ENCODE results near the gene AMN1.
A peak's percentile ranks its signal among the peaks of the same experiment; 100 is the strongest.
"Not testable (repeated sequence)": the region's sequence is repeated elsewhere in the genome, so short reads cannot be mapped to it uniquely, and the experiment has no call there.

The AMN1 gene

DNA sequence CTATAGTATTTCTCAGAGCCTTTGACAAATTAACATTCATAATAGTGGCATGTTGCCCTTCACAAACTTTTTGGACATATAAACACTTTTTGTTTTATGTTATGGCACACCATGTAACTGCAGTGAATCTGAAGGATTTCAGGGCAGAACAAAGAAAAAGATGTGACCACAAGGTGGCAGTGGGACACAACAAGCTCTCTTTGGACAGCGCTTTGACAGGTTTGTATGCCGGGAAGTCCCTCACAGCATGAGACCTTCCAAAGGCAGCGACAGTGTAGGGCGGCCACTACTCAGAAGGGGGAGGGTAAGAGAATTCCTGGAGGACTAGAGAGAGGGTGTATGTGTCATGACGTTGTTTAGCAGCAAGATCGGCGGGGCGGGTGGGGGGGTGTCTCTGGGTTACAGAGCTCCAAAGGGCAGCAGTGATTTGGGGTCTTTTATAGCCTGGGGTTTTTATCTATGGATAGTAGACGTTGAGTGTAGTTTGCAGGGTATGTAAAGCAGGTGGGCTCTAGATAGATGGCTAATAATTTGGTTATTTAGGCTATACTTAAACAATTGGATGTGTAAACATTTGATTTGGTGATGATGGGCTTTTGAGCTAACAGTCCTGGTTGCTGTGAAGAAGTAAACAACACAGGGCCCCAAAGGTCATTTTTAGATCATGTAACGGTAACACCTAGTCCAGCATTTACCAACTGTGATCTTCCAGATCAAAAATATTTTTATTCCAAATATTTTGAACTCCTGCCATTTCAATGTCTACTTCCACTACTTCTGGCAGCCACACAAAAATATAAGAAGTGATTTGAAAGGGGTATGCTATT, 46.5 kb downstream of the AMN1 start:
- TF ChIP-seq ZNF70 (CRISPR knock-in tag; IDR thresholded peaks at IDR 0.05) (no peak), TCF4 (CRISPR knock-in tag; IDR thresholded peaks at IDR 0.05; ENCODE audit: borderline replicate concordance) (no peak), ZNF8 (CRISPR knock-in tag; IDR thresholded peaks at IDR 0.05) (no peak), PPARA (CRISPR knock-in tag; IDR thresholded peaks at IDR 0.05; ENCODE audit: borderline replicate concordance) (no peak), ISL1 (CRISPR knock-in tag; IDR thresholded peaks at IDR 0.05) (no peak), SNAI2 (CRISPR knock-in tag; IDR thresholded peaks at IDR 0.05) (no peak), ARNTL (CRISPR knock-in tag; IDR thresholded peaks at IDR 0.05; ENCODE audit: borderline replicate concordance, low read depth) (no peak), ZFP30 (CRISPR knock-in tag; IDR thresholded peaks at IDR 0.05) (no peak), ZFP3 (CRISPR knock-in tag; IDR thresholded peaks at IDR 0.05) (no peak), GLIS3 (CRISPR knock-in tag; IDR thresholded peaks at IDR 0.05) (no peak), TOX (CRISPR knock-in tag; IDR thresholded peaks at IDR 0.05; ENCODE audit: borderline replicate concordance) (no peak), ESRRG (CRISPR knock-in tag; IDR thresholded peaks at IDR 0.05) (no peak), ZNF565 (CRISPR knock-in tag; conservative IDR thresholded peaks at IDR 0.05; ENCODE audit: low read depth) (no peak), OSR1 (CRISPR knock-in tag; IDR thresholded peaks at IDR 0.05) (no peak), CSDC2 (CRISPR knock-in tag; IDR thresholded peaks at IDR 0.05) (no peak)
- TF ChIP-seq, protein P1, sequence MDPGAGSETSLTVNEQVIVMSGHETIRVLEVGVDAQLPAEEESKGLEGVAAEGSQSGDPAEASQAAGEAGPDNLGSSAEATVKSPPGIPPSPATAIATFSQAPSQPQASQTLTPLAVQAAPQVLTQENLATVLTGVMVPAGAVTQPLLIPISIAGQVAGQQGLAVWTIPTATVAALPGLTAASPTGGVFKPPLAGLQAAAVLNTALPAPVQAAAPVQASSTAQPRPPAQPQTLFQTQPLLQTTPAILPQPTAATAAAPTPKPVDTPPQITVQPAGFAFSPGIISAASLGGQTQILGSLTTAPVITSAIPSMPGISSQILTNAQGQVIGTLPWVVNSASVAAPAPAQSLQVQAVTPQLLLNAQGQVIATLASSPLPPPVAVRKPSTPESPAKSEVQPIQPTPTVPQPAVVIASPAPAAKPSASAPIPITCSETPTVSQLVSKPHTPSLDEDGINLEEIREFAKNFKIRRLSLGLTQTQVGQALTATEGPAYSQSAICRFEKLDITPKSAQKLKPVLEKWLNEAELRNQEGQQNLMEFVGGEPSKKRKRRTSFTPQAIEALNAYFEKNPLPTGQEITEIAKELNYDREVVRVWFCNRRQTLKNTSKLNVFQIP (CRISPR knock-in tag; IDR thresholded peaks at IDR 0.05; ENCODE audit: borderline replicate concordance, low read depth): no peak
- TF ChIP-seq, protein P2, sequence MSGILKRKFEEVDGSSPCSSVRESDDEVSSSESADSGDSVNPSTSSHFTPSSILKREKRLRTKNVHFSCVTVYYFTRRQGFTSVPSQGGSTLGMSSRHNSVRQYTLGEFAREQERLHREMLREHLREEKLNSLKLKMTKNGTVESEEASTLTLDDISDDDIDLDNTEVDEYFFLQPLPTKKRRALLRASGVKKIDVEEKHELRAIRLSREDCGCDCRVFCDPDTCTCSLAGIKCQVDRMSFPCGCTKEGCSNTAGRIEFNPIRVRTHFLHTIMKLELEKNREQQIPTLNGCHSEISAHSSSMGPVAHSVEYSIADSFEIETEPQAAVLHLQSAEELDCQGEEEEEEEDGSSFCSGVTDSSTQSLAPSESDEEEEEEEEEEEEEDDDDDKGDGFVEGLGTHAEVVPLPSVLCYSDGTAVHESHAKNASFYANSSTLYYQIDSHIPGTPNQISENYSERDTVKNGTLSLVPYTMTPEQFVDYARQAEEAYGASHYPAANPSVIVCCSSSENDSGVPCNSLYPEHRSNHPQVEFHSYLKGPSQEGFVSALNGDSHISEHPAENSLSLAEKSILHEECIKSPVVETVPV (CRISPR knock-in tag; IDR thresholded peaks at IDR 0.05): no peak
- TF ChIP-seq, protein P3, sequence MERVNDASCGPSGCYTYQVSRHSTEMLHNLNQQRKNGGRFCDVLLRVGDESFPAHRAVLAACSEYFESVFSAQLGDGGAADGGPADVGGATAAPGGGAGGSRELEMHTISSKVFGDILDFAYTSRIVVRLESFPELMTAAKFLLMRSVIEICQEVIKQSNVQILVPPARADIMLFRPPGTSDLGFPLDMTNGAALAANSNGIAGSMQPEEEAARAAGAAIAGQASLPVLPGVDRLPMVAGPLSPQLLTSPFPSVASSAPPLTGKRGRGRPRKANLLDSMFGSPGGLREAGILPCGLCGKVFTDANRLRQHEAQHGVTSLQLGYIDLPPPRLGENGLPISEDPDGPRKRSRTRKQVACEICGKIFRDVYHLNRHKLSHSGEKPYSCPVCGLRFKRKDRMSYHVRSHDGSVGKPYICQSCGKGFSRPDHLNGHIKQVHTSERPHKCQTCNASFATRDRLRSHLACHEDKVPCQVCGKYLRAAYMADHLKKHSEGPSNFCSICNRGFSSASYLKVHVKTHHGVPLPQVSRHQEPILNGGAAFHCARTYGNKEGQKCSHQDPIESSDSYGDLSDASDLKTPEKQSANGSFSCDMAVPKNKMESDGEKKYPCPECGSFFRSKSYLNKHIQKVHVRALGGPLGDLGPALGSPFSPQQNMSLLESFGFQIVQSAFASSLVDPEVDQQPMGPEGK (CRISPR knock-in tag; IDR thresholded peaks at IDR 0.05; ENCODE audit: borderline replicate concordance): no peak
- peak; percentile 82 for ATAC-seq

- TF ChIP-seq ZNF8 (CRISPR knock-in tag; IDR thresholded peaks at IDR 0.05): no peak
- TF ChIP-seq ESRRG (CRISPR knock-in tag; IDR thresholded peaks at IDR 0.05): no peak
- TF ChIP-seq TOX (CRISPR knock-in tag; IDR thresholded peaks at IDR 0.05; ENCODE audit: borderline replicate concordance): no peak
- TF ChIP-seq, protein P1 (CRISPR knock-in tag; IDR thresholded peaks at IDR 0.05; ENCODE audit: borderline replicate concordance, low read depth): no peak
- no peak for ATAC-seq
Measured at GRCh38 chr12:31672521-31672920, 56.3 kb downstream of the AMN1 start.

GRCh38 chr12:31669582-31669981, 59.2 kb downstream of the AMN1 start:
- ATAC-seq: not testable (repeated sequence)

GRCh38 chr12:31669020-31669419, 59.8 kb downstream of the AMN1 start:
- no peak for ATAC-seq
- TF ChIP-seq TCF4 (CRISPR knock-in tag; IDR thresholded peaks at IDR 0.05; ENCODE audit: borderline replicate concordance) (no peak), ZNF8 (CRISPR knock-in tag; IDR thresholded peaks at IDR 0.05) (no peak), ZNF70 (CRISPR knock-in tag; IDR thresholded peaks at IDR 0.05) (no peak), ZFP3 (CRISPR knock-in tag; IDR thresholded peaks at IDR 0.05) (no peak), PPARA (CRISPR knock-in tag; IDR thresholded peaks at IDR 0.05; ENCODE audit: borderline replicate concordance) (no peak), RARB (CRISPR knock-in tag; IDR thresholded peaks at IDR 0.05) (no peak), TSHZ2 (CRISPR knock-in tag; IDR thresholded peaks at IDR 0.05) (no peak), BACH2 (CRISPR knock-in tag; IDR thresholded peaks at IDR 0.05; ENCODE audit: borderline replicate concordance) (no peak), ISL1 (CRISPR knock-in tag; IDR thresholded peaks at IDR 0.05) (no peak), ZC3H10 (CRISPR knock-in tag; IDR thresholded peaks at IDR 0.05) (no peak), TOX (CRISPR knock-in tag; IDR thresholded peaks at IDR 0.05; ENCODE audit: borderline replicate concordance) (no peak), ARNTL (CRISPR knock-in tag; IDR thresholded peaks at IDR 0.05; ENCODE audit: borderline replicate concordance, low read depth) (no peak)
- TF ChIP-seq, protein P4, sequence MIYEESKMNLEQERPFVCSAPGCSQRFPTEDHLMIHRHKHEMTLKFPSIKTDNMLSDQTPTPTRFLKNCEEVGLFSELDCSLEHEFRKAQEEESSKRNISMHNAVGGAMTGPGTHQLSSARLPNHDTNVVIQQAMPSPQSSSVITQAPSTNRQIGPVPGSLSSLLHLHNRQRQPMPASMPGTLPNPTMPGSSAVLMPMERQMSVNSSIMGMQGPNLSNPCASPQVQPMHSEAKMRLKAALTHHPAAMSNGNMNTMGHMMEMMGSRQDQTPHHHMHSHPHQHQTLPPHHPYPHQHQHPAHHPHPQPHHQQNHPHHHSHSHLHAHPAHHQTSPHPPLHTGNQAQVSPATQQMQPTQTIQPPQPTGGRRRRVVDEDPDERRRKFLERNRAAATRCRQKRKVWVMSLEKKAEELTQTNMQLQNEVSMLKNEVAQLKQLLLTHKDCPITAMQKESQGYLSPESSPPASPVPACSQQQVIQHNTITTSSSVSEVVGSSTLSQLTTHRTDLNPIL (CRISPR knock-in tag; IDR thresholded peaks at IDR 0.05; ENCODE audit: low read depth): no peak
